Measurements from ENCODE around the gene PURA. TPM values are rescaled to one million over a fixed set of nuclear protein-coding genes. Genes with fewer than 3 reads are reported as not detected.
A peak's percentile ranks its signal among the peaks of the same experiment; 100 is the strongest.
"Not testable (repeated sequence)": the region's sequence is repeated elsewhere in the genome, so short reads cannot be mapped to it uniquely, and the experiment has no call there.

The PURA gene
- total RNA-seq, 2 experiments from 2014 or later, result 12.5 to 13.4 TPM

DNA sequence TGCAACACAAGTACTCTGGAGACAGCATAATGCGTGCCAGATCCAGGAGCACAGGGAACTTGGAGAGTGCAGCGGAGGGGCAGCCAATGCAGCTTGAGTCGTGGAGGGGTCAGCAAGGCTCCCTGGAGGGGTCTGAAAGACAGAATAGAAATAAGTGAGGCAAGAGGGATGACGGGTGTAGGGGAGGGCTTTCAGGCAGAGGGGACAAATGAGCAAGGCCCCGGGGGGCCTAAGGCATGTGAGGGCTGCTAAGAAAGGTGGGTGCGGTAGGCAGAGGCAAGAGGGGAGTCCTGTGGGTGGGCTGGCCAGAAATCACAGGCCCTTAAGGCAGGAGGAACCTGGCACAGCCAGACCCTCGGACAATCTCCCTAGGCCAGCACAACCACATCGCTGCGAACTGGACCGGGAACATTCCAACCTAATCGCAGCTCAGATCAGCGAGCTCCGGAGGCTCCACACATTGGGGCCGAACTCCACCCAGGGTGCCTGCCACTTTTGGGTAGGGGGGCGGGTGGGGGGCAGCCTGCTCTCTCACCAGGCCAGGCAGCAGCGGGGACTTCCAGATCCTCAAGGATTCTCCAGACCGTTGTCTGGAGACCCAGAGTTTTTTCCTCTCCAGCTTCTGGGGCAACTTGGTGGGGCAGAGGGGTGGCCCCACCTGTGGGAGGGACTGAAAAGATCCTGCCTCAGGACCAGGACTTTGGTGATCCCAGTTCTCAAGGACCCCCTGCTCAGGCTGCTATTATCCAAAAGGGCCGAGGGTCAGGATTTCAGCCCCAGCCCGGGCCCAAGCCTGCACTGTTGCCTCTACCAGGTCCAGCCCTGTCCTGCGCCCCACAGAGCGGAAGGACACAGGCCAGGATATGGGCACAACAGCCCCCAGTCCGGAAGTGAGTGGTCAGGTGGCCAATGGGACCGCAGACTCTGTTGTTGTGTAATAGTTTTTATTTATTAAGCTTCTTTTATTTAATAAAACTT, 38.4 kb downstream of the PURA start:
- POLR2A ChIA-PET, result no interaction called here
- Mint-ChIP-seq H3K36me3 (ENCODE audit: low read depth) (no peaks in the 10 kb centered on the region), H3K4me1 (ENCODE audit: low read depth) (peaks cover 7% of the 10 kb centered on the region), H3K27me3 (ENCODE audit: low read depth) (peaks cover 6% of the 10 kb centered on the region), H3K27ac (no peak overlapping the region), H3K4me3 (no peak overlapping the region), H3K9me3 (ENCODE audit: insufficient read depth) (no peaks in the 10 kb centered on the region)
- no peak for ATAC-seq
- CTCF ChIA-PET, result interaction anchor here (2.2 to 4.5 kb wide), 2 partner anchors 78 to 365 kb away, joined by 6 to 40 read pairs; no protein-coding TSS in a partner anchor
- no peak for DNase-seq

DNA sequence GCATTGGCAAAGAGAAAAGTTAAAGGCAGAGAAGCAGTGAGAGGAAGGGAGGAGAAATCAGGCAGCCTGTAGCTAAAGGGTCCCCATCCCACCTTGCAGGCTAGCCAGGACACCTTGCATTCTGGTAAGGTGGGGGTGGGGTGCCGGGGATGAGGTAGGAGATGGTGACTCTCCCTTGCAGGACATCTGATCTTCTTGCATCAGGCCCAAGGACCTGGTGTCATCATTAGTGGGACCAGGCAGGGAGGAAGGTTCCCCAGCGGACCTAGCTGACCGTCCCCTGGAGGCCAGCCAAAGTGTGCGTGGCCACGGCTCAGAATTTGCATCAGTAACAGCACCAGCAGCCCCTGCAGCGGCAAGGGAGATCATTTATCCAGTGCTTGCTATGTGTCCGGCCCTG, 39.3 kb downstream of the PURA start:
- ChIA-PET CTCF (interaction anchor here (2.1 to 4.5 kb wide), 3 partner anchors 9 to 184 kb away, joined by 10 to 40 read pairs (median 25); no protein-coding TSS in a partner anchor), POLR2A (no interaction called here)
- DNase-seq (no peak), ATAC-seq (no peak)
- Mint-ChIP-seq H3K27me3 (ENCODE audit: low read depth) (no peaks in the 10 kb centered on the region), H3K36me3 (ENCODE audit: low read depth) (no peaks in the 10 kb centered on the region), H3K27ac (no peak overlapping the region), H3K4me3 (no peak overlapping the region), H3K9me3 (ENCODE audit: insufficient read depth) (no peaks in the 10 kb centered on the region), H3K4me1 (ENCODE audit: low read depth) (peaks cover 9% of the 10 kb centered on the region)

DNA sequence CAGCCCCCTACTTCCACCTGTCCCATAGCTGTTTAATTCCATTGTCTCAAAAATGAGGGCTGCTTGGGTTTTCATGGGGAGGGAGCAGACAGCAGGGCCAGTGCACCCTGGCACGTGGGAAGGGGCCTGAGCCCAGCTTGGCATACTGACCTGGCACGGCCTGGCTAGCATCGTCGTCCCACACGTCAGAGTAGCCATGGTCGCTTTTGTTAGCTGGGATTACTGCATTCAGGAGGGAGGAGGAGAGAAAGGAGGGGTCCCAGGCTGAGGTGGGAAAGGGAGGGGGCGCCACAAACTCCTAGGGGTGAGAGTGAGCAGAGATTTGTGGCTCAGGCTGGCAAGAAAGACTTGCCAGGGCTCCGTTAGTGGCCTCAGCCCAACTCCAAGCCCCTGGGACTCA, 40.0 kb downstream of the PURA start:
- ChIA-PET CTCF (interaction anchor here (1.3 to 4.5 kb wide), 4 partner anchors 9 to 185 kb away, joined by 3 to 40 read pairs (median 18); no protein-coding TSS in a partner anchor), POLR2A (no interaction called here)
- Mint-ChIP-seq H3K36me3 (ENCODE audit: low read depth) (no peaks in the 10 kb centered on the region), H3K4me1 (ENCODE audit: low read depth) (peaks cover 9% of the 10 kb centered on the region), H3K9me3 (ENCODE audit: insufficient read depth) (no peaks in the 10 kb centered on the region), H3K4me3 (no peak overlapping the region), H3K27ac (no peak overlapping the region), H3K27me3 (ENCODE audit: low read depth) (no peaks in the 10 kb centered on the region)
- no peak for ATAC-seq
- DNase-seq, result no peak

DNA sequence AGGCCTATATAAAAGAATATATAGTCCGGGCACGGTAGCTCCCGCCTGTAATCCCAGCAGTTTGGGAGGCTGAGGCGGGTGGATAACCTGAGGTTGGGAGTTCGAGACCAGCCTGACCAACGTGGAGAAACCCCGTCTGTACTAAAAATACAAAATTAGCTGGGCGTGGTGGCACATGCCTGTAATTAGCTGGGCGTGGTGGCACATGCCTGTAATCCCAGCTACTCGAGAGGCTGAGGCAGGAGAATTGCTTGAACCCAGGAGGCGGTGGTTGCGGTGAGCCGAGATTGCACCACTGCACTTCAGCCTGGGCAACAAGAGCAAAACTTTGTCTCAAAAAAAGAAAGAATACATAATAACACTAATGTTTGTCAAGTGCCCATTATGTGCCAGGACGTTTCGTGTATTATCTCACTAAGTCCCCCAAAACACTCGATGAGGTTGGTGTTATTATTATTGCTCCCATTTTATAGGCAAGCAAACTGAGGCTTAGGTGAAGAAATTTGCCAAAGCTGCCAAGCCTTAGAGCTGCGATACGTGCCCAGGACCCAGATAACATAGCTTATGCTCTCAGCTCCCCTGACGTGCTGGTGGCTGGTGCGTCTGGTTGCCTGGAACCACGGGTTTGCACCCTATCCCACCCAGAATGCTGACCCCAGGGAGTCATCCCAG, 40.9 kb downstream of the PURA start:
- DNase-seq; H3K27ac Mint-ChIP-seq; H3K9me3 Mint-ChIP-seq (ENCODE audit: insufficient read depth); H3K36me3 Mint-ChIP-seq (ENCODE audit: low read depth); H3K4me3 Mint-ChIP-seq; POLR2A ChIA-PET; H3K4me1 Mint-ChIP-seq (ENCODE audit: low read depth); ATAC-seq; H3K27me3 Mint-ChIP-seq (ENCODE audit: low read depth): not testable (repeated sequence)
- CTCF ChIA-PET, result interaction anchor here (1.3 to 4.5 kb wide), 5 partner anchors 10 to 368 kb away, joined by 3 to 40 read pairs (median 11); no protein-coding TSS in a partner anchor

DNA sequence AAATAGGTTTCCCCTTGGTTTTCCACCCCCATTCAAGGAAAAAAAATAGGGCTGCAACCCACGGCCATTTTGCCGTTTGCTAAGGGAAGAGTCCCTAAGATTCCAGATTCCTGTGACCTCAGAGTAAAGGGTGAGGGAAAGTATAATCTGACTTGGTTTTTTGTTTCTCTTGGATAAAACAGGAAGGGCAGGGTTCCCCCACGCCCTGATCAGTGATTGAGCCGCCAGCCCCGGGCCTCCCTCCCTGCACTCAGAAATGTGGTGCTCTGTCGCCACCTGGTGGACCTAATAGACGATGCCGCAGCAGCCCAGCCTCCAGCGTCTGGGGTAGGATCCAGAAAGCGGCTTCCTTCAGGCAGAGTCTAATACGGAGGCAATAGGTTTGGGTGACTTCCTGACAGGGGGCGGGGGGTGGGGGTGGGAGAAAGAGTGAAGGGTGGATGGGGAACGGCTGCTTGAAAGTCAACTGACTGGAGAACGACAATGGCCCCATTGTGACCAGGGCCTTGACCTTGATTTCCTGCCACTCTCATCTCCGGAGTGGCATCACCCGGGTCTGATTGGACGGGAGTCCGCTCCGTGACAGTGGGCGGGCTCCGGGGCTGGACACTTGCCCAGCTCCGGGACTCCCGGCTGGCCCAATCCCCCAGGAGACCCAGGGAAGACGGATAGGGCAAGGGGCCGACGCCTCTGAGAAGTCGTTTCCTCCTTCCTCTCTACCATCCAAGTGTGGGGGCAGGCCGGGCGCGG, 43.3 kb downstream of the PURA start:
- POLR2A ChIA-PET, result no interaction called here
- H3K4me1 Mint-ChIP-seq (ENCODE audit: low read depth), result peaks cover 9% of the 10 kb centered on the region
- DNase-seq, result peak; percentile 90
- H3K27ac Mint-ChIP-seq, result peak overlapping the region; percentile 49
- CTCF ChIA-PET, result interaction anchor here (0.8 to 4.5 kb wide), 9 partner anchors 12 to 371 kb away, joined by 3 to 40 read pairs (median 4); no protein-coding TSS in a partner anchor
- H3K36me3 Mint-ChIP-seq (ENCODE audit: low read depth), result no peaks in the 10 kb centered on the region
- H3K27me3 Mint-ChIP-seq (ENCODE audit: low read depth), result peaks cover 6% of the 10 kb centered on the region
- peak; percentile 98 for ATAC-seq
- no peaks in the 10 kb centered on the region for H3K9me3 Mint-ChIP-seq (ENCODE audit: insufficient read depth)
- H3K4me3 Mint-ChIP-seq, result peak overlapping the region; percentile 34

DNA sequence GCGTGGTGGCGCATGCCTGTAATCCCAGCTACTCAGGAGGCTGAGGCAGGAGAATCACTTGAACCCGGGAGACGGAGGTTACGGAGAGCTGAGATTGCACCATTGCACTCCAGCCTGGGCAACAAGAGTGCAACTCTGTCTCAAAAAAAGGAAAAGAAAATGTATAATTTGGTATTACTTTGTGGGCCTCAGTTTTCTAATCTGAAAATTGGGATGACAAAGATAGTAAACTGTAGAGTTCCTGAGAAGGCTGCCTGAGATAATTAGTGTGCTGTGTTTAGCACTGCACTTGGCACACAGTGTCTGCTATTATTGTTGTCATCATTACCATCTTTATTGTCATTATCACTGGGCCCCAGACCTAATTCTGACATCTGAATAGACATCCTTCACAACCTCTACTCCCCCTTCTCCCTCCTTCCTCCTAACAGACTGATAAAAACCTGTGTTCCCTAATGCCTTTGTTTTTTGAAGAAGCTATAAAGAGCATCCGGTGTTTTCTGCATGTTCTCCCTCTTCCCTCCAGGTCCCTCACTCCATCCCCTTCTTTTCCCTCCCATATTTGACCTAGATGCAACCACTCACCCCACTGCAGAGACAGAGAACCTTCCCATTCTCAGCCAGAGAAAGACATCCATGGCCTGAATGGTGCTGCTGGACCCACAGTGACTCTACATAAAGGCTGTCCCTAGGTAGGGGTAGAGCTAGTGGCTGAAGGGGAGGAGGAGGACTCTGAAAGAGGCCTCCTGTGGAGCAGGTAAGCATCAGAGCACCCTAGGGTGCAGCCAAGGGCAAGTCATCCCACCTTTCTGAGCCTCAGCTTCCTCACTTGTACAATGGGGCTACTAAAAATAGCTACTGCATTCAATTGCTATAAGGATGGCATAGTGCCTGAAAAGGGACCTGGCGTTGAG, 45.4 kb downstream of the PURA start:
- no peaks in the 10 kb centered on the region for H3K9me3 Mint-ChIP-seq (ENCODE audit: insufficient read depth)
- H3K27me3 Mint-ChIP-seq (ENCODE audit: low read depth), result peaks cover 6% of the 10 kb centered on the region
- POLR2A ChIA-PET, result no interaction called here
- H3K27ac Mint-ChIP-seq, result no peak overlapping the region
- no peak overlapping the region for H3K4me3 Mint-ChIP-seq
- no peaks in the 10 kb centered on the region for H3K36me3 Mint-ChIP-seq (ENCODE audit: low read depth)
- ATAC-seq, result no peak
- no peak for DNase-seq
- H3K4me1 Mint-ChIP-seq (ENCODE audit: low read depth), result peaks cover 9% of the 10 kb centered on the region
- CTCF ChIA-PET, result interaction anchor here (1.3 to 3.8 kb wide), 3 partner anchors 15 to 191 kb away, joined by 3 to 24 read pairs (median 8); no protein-coding TSS in a partner anchor

DNA sequence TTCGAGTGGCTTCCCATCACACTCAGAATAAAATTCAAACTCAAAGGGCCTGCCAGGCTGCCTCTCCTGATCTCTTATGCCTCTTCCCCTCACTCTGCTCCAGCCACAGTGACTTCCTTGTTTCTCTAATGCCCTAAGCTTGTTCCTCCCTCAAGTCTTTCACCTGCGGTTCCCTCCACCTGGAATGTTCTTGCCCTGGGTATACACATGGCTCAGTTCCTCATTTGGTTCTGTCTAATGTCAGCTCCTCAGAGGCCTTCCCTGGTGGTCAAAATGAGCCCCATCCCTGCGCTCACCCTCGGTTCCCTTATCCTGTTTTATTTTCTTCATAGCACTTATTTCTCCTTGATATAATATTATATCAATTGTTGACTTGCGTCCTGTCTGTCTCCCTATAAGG, 48.4 kb downstream of the PURA start:
- no peaks in the 10 kb centered on the region for H3K9me3 Mint-ChIP-seq (ENCODE audit: insufficient read depth)
- H3K27me3 Mint-ChIP-seq (ENCODE audit: low read depth), result peaks cover 10% of the 10 kb centered on the region
- no peak for DNase-seq
- ChIA-PET POLR2A (no interaction called here), CTCF (interaction anchor here (1.0 kb wide), 1 partner anchor 89 kb away, joined by 3 read pairs; no protein-coding TSS in a partner anchor)
- no peak overlapping the region for H3K4me3 Mint-ChIP-seq
- peaks cover 2% of the 10 kb centered on the region for H3K4me1 Mint-ChIP-seq (ENCODE audit: low read depth)
- H3K36me3 Mint-ChIP-seq (ENCODE audit: low read depth), result no peaks in the 10 kb centered on the region
- H3K27ac Mint-ChIP-seq, result no peak overlapping the region
- no peak for ATAC-seq

DNA sequence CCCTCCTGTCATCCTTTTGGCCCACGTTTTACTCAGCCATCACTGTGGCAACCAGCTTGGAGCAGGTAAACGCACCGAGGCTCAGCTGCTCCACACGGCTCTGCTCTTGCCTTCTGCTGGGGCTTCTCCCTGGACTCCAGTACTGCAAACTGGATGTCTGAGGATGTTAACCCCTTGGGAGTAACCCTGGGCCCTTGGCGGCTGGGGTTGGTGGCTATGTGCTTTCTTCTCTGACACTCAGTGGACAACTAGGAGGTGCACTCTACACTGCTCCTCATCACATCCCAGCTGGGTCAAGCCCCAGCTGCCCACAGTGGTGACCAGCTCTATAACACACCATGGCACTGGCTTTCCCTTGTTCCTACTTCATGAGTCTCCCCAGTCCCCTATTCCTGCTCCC, 48.9 kb downstream of the PURA start:
- ChIA-PET POLR2A (no interaction called here), CTCF (no interaction called here)
- H3K27me3 Mint-ChIP-seq (ENCODE audit: low read depth), result peaks cover 10% of the 10 kb centered on the region
- no peak for ATAC-seq
- DNase-seq, result no peak
- no peak overlapping the region for H3K4me3 Mint-ChIP-seq
- no peaks in the 10 kb centered on the region for H3K9me3 Mint-ChIP-seq (ENCODE audit: insufficient read depth)
- H3K36me3 Mint-ChIP-seq (ENCODE audit: low read depth), result no peaks in the 10 kb centered on the region
- no peak overlapping the region for H3K27ac Mint-ChIP-seq
- H3K4me1 Mint-ChIP-seq (ENCODE audit: low read depth), result no peaks in the 10 kb centered on the region

DNA sequence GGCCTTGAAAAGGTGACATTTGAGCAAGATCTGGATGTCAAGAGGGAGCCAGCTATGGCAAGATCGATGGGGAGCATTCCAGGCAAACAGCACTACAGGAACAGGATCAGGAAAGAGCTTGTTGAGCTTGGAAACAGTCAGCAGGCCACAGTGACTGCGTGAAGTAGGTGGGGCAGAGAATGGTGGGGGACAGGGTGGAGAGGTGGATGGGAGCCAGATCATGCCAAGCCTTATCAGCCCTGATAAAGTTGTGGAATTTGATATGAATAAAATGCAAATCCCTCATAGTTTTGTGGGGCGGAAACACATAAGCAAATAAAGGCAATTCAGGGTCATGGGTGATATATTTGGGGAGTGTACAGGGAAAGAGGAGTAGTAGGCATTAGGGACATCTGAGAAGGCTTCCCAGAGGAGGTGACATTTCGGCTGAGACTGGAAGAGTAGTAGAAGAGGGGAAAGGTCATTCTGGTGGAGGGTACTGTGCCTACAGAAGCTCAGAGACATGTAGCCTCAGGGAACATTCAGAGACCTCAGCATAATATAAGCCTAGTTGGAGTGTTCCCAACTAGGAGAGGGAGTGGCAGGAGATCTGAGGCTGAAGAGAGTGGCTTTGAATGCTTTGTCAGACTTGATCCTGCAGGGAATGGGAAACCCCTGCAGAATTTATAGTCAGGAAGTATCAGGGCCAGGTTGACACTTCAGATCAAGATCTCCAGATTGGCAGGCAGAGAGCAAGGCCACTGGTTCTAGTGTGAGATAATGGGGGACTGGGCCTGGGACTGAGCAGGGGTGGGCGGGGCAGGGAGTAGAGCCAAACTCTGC, 51.4 kb downstream of the PURA start:
- no peak overlapping the region for H3K4me3 Mint-ChIP-seq
- no peak overlapping the region for H3K27ac Mint-ChIP-seq

DNA sequence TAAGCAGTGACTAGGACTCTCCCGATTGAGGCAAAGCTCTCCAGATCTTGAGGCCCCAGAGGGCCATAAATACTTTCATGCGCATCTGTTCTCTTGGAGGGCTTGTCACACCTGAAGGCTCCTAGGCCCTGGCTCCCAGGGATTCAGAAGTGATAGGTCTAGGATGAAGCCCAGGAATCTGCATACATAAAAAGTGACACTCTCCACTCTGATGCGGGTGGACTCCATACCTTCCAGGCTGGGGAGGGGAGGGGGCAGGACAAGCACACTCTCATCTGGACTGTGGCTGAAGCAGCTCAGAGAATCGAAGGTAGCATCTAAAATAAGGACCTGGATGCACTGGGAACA, 52.0 kb downstream of the PURA start:
- Mint-ChIP-seq H3K4me3 (no peak overlapping the region), H3K4me1 (ENCODE audit: low read depth) (peaks cover 6% of the 10 kb centered on the region), H3K36me3 (ENCODE audit: low read depth) (no peaks in the 10 kb centered on the region), H3K27ac (no peak overlapping the region), H3K9me3 (ENCODE audit: insufficient read depth) (no peaks in the 10 kb centered on the region), H3K27me3 (ENCODE audit: low read depth) (peaks cover 5% of the 10 kb centered on the region)
- POLR2A ChIA-PET, result no interaction called here
- DNase-seq, result no peak
- ATAC-seq, result no peak
- CTCF ChIA-PET, result no interaction called here

More for the DNA sequence above, 51.4 kb downstream of the PURA start:
- Mint-ChIP-seq H3K9me3 (ENCODE audit: insufficient read depth) (no peaks in the 10 kb centered on the region), H3K36me3 (ENCODE audit: low read depth) (no peaks in the 10 kb centered on the region), H3K27me3 (ENCODE audit: low read depth) (peaks cover 8% of the 10 kb centered on the region), H3K4me1 (ENCODE audit: low read depth) (peaks cover 6% of the 10 kb centered on the region)
- DNase-seq (no peak), ATAC-seq (no peak)
- ChIA-PET POLR2A (no interaction called here), CTCF (interaction anchor here (0.9 kb wide), 1 partner anchor 21 kb away, joined by 3 read pairs; no protein-coding TSS in a partner anchor)

All from activated CD8-positive, alpha-beta T cell treated with anti-CD3 and anti-CD28 coated beads, Interleukin-2, amount 10 ng/mL, durations not matched to agents 7 days and 5 days (primary cell).